Thyroid gland (tissue), 4 donors: ENCODE measurements around the gene NXPE3.

ENCODE experiments used
- POLR2A ChIP-seq, 2 donors: fragments of 450-650 bp; IDR thresholded peaks; one replicate each; pipeline ENCODE4 v1.6.1; 2017; ENCODE audit warnings: antibody characterized with exemption in 2 of 2, mild to moderate bottlenecking in 2 of 2, moderate library complexity in 1 of 2
- TF ChIP-seq, protein P1 (sequence below), 6 experiments: fragments of 200-600 bp in 3 of 6; fragments of 450-650 bp in 3 of 6; sonication (generic) in 3 of 6; IDR thresholded peaks; one replicate each; pipeline ENCODE4 v1.5.1; 2016 to 2019; ENCODE audit warnings: antibody characterized with exemption in 6 of 6, mild to moderate bottlenecking in 2 of 6, inconsistent platforms in 1 of 6, moderate library complexity in 1 of 6

DNA sequence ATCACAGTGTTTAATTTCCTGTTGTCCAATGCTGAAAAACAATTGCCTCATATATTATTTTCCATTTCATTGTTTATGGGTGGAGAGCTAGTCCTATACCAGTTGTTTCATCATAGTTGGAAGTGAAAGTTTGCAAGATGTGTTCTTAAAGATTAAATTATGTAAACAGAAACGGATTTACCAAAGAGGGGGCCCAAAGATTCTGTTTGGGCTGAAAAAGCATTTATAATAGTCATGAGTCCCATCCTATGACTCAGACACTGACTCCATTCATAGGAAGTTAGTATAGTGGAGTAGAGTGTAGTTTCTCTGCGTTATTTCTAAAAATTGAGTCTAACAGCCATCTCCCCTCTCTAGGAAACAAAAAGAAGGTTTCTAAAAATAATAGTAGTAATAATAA is 94.6 kb downstream of the NXPE3 start:
- TF ChIP-seq, protein P1, sequence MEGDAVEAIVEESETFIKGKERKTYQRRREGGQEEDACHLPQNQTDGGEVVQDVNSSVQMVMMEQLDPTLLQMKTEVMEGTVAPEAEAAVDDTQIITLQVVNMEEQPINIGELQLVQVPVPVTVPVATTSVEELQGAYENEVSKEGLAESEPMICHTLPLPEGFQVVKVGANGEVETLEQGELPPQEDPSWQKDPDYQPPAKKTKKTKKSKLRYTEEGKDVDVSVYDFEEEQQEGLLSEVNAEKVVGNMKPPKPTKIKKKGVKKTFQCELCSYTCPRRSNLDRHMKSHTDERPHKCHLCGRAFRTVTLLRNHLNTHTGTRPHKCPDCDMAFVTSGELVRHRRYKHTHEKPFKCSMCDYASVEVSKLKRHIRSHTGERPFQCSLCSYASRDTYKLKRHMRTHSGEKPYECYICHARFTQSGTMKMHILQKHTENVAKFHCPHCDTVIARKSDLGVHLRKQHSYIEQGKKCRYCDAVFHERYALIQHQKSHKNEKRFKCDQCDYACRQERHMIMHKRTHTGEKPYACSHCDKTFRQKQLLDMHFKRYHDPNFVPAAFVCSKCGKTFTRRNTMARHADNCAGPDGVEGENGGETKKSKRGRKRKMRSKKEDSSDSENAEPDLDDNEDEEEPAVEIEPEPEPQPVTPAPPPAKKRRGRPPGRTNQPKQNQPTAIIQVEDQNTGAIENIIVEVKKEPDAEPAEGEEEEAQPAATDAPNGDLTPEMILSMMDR (IDR thresholded peaks at IDR 0.05) = no peak
- no peak for TF ChIP-seq POLR2A (IDR thresholded peaks at IDR 0.05)
